Left ventricle myocardium superior (tissue), 1 donor: ENCODE measurements around the gene CT47A7. TPM values are rescaled to one million over a fixed set of nuclear protein-coding genes. Genes with fewer than 3 reads are reported as not detected.
"Not testable (repeated sequence)": the region's sequence is repeated elsewhere in the genome, so short reads cannot be mapped to it uniquely, and the experiment has no call there.

Source experiments
- ATAC-seq: fragments of 200-7000 bp; cut with Tn5 transposase; one replicate; pipeline ENCODE4 v1.9.1; 2020; ENCODE audit warnings: mild to moderate bottlenecking, moderate library complexity
- DNase-seq: peaks from one replicate; pipeline ENCODE4 v3.0.0-alpha.2; 2020
- intact Hi-C: fragments of 100-400 bp; cut with micrococcal nuclease; formaldehyde crosslinking; loops from one replicate; pipeline ENCODE4 v1.11.0; 2022
- long read RNA-seq: library from polyadenylated mRNA; unstranded; transcript quantifications from one replicate; pipeline ENCODE4 v2.0.0, GENCODE V29; 2021
- total RNA-seq: library from RNA; stranded (reverse); fragmentation: NEBNext Ultra II Directional; extraction: Animal tissue kit (Norgen Biotek cat#: 25700); gene quantifications from one replicate; pipeline ENCODE4 v1.2.1, GENCODE V29; 2021
- donor health status: DM: no; HTN: yes; CAD: no; lungs with severe emphysema.

The CT47A7 gene
- not detected for total RNA-seq
- long read RNA-seq = 0 reads

DNA sequence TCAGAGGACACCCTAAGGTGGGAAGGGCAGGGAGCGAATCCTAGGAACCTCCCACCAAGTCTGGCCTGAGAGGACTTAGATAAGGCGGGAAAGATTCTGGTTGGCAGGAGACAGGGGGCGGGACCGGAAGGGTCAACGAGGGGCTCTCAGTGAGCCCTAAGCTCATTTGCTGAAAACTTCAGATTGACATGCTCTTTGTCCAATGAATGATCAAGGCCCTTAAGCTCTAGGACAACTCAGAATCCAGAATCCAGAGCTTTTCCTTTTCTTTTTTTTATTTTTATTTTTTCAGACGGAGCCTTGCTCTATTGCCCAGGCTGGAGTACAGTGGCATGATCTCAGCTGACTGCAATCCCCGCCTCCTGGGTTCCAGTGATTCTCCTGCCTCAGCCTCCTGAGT lies at the start of gene CT47A7:
Gene CT47A7 (minus strand): TSS at position 101 of the 400 bp plus-strand sequence. CDS start 255 bp downstream, outside the sequence.
- ATAC-seq, intact Hi-C loops: not testable (repeated sequence)

DNA sequence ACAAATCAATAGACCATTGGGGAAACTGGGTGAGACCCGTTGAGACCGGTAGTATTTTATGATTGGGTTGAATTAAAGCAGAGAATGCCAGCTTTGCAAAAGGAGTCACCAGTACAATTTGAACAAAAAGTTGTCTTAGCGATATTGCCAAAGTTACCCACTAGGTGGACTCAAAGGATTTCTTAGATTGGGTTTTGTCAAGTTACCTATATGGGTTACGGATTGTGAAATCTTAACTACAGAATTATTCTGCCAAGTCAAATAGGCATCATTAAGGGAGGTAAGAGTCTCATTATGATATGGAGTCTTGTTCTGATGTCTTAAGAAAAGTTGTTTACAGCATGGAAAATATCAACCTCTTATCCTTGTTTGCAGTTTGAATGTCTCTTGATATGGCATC lies 44.2 kb upstream of the CT47A7 start:
- intact Hi-C loops = no loop called here
- DNase-seq (no peak), ATAC-seq (no peak)

More for the DNA sequence above, at the start of gene CT47A7:
- not testable (repeated sequence) for DNase-seq

DNA sequence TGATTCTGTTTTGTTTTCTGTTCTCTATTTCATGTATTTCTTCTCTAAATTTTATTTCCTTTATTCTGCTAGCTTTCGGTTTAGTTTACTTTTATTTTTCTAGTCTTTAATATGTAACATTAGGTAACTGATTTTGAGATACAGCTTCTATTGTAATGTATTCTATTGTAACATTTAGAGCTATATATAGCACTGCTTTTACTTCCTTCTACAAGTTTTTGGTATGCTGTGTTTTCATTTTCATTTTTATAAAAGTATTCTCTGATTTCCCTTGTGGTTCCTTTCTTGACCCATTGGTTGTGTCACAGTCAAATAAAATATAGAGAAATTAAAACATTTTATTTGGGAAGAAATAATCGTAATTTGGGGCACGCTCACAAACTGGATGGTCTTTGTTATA lies 43.0 kb upstream of the CT47A7 start:
- no peak for ATAC-seq
- DNase-seq = no peak
- intact Hi-C loops = no loop called here

DNA sequence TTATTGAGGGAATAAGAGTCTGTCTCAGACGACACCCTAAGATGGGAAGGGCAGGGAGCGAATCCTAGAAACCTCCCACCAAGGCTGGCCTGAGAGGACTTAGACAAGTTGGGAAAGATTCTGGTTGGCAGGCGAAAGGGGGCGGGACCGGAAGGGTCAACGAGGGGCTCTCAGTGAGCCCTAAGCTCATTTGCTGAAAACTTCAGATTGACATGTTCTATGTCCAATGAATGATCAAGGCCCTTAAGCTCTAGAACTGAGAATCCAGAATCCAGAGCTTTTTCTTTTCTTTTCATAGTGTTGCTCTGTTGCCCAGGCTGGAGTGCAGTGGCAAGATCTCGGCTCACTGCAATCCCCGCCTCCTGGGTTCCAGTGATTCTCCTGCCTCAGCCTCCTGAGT lies 29.3 kb upstream of the CT47A7 start, which contains the start of gene CT47A1:
Gene CT47A1 (minus strand): TSS at position 101 of the 400 bp plus-strand sequence. CDS start 231 bp downstream, outside the sequence.
- DNase-seq, intact Hi-C loops, ATAC-seq: not testable (repeated sequence)

Other genes starting within 250 kb of the CT47A7 start
- gene CT47B1, start 80.7 kb downstream of the CT47A7 start, total RNA-seq = not detected
- not detected for gene CT47A11, start 19.4 kb downstream of the CT47A7 start, total RNA-seq
- not detected for gene CT47A10, start 14.6 kb downstream of the CT47A7 start, total RNA-seq
- not detected for gene CT47A9, start 9.7 kb downstream of the CT47A7 start, total RNA-seq
- not detected for gene CT47A8, start 4.9 kb downstream of the CT47A7 start, total RNA-seq
- gene CT47A6, start 4.9 kb upstream of the CT47A7 start, total RNA-seq = not detected
- not detected for gene CT47A5, start 9.7 kb upstream of the CT47A7 start, total RNA-seq
- gene CT47A4, start 14.6 kb upstream of the CT47A7 start, total RNA-seq = not detected
- not detected for gene CT47A3, start 19.5 kb upstream of the CT47A7 start, total RNA-seq
- not detected for gene CT47A2, start 24.3 kb upstream of the CT47A7 start, total RNA-seq
- not detected for gene CT47A1, start 29.2 kb upstream of the CT47A7 start, total RNA-seq
- gene GLUD2, start 91.0 kb upstream of the CT47A7 start, total RNA-seq = 1.3 TPM